Naive B cell (primary cell): ENCODE results near the gene SLCO3A1. TPM values are rescaled to one million over a fixed set of nuclear protein-coding genes. Genes with fewer than 3 reads are reported as not detected.
A peak's percentile ranks its signal among the peaks of the same experiment; 100 is the strongest.

Experiments used
- ATAC-seq, 2 donors: fragments of 150-1000 bp; cut with Tn5 transposase; 2 replicates each; pipeline ENCODE4 v1.10.0; 2021; ENCODE audit warnings: low read depth in 2 of 2, mild to moderate bottlenecking in 2 of 2, moderate library complexity in 2 of 2
- DNase-seq: peaks from one replicate; pipeline ENCODE4 v3.0.0; 2022
- H3K27ac Mint-ChIP-seq, 6 donors: one replicate each; pipeline ENCODE4 v1.8.0; 2020 to 2022; ENCODE audit warnings: mild to moderate bottlenecking in 6 of 6, mixed read lengths in 6 of 6, moderate library complexity in 5 of 6, inconsistent platforms in 2 of 6
- H3K27me3 Mint-ChIP-seq, 3 donors: one replicate each; pipeline ENCODE4 v1.8.0; 2021 to 2022; ENCODE audit warnings: mixed read lengths in 3 of 3, mild to moderate bottlenecking in 1 of 3
- H3K36me3 Mint-ChIP-seq, 2 donors: one replicate each; pipeline ENCODE4 v1.8.0; 2020 to 2022; ENCODE audit warnings: mixed read lengths in 2 of 2, inconsistent platforms in 1 of 2, mild to moderate bottlenecking in 1 of 2
- H3K4me1 Mint-ChIP-seq, 3 donors: one replicate each; pipeline ENCODE4 v1.8.0; 2020 to 2022; ENCODE audit warnings: mixed read lengths in 3 of 3, inconsistent platforms in 1 of 3, mild to moderate bottlenecking in 1 of 3, moderate library complexity in 1 of 3
- H3K4me3 Mint-ChIP-seq, 8 donors: one replicate each; pipeline ENCODE4 v1.8.0; 2020 to 2022; ENCODE audit warnings: mild to moderate bottlenecking in 8 of 8, mixed read lengths in 8 of 8, moderate library complexity in 8 of 8, inconsistent platforms in 2 of 8
- H3K9me3 Mint-ChIP-seq, 7 donors: one replicate each; pipeline ENCODE4 v1.8.0; 2020 to 2022; ENCODE audit warnings: mixed read lengths in 7 of 7, mild to moderate bottlenecking in 5 of 7, inconsistent platforms in 2 of 7, moderate library complexity in 1 of 7
- polyA plus RNA-seq, 6 donors: library from polyadenylated mRNA; unstranded; fragments of 300-500 nt; fragmentation: Illumina TruSeq; gene quantifications; one replicate each; pipeline ENCODE4 v1.2.3, GENCODE V29; 2021; ENCODE audit warnings: low read depth in 6 of 6

Gene SLCO3A1
- polyA plus RNA-seq, 6 donors from 2014 or later: 0.25 to 0.73 (median 0.47) TPM; not detected in 2

GRCh38 chr15:91891101-91891500, 37.6 kb downstream of the SLCO3A1 start:
- H3K4me1 Mint-ChIP-seq: no peaks in the 10 kb centered on the region
- H3K9me3 Mint-ChIP-seq: peaks cover 6 to 18% (median 8%) of the 10 kb centered on the region in 7 donors
- no peak overlapping the region for H3K27ac Mint-ChIP-seq

GRCh38 chr15:91891788-91892345, 38.4 kb downstream of the SLCO3A1 start:
- no peak for ATAC-seq
- Mint-ChIP-seq H3K36me3 (no peaks in the 10 kb centered on the region), H3K9me3 (peaks cover 6 to 18% (median 8%) of the 10 kb centered on the region in 7 donors), H3K27ac (no peak overlapping the region), H3K4me1 (no peaks in the 10 kb centered on the region), H3K27me3 (peaks cover 0 to 16% (median 13%) of the 10 kb centered on the region in 3 donors), H3K4me3 (no peak overlapping the region)
- no peak for DNase-seq

More at GRCh38 chr15:91891101-91891500, 37.6 kb downstream of the SLCO3A1 start:
- Mint-ChIP-seq H3K36me3 (no peaks in the 10 kb centered on the region), H3K4me3 (no peak overlapping the region), H3K27me3 (peaks cover 2 to 19% (median 16%) of the 10 kb centered on the region in 3 donors)
- DNase-seq (no peak), ATAC-seq (no peak)

GRCh38 chr15:91892436-91892835, 38.9 kb downstream of the SLCO3A1 start:
- ATAC-seq (no peak), DNase-seq (no peak)
- peaks cover 6 to 18% (median 8%) of the 10 kb centered on the region in 7 donors for H3K9me3 Mint-ChIP-seq
- no peak overlapping the region for H3K4me3 Mint-ChIP-seq
- peaks cover 0 to 13% (median 11%) of the 10 kb centered on the region in 3 donors for H3K27me3 Mint-ChIP-seq
- no peaks in the 10 kb centered on the region for H3K4me1 Mint-ChIP-seq
- H3K27ac Mint-ChIP-seq: no peak overlapping the region
- no peaks in the 10 kb centered on the region for H3K36me3 Mint-ChIP-seq

- H3K9me3 Mint-ChIP-seq: peaks cover 6 to 18% (median 8%) of the 10 kb centered on the region in 7 donors
- H3K4me3 Mint-ChIP-seq: no peak overlapping the region
- H3K36me3 Mint-ChIP-seq: no peaks in the 10 kb centered on the region
- no peak overlapping the region for H3K27ac Mint-ChIP-seq
- no peaks in the 10 kb centered on the region for H3K4me1 Mint-ChIP-seq
- ATAC-seq (no peak), DNase-seq (no peak)
- peaks cover 0 to 16% (median 9%) of the 10 kb centered on the region in 3 donors for H3K27me3 Mint-ChIP-seq
Observed at GRCh38 chr15:91894606-91895005, 41.1 kb downstream of the SLCO3A1 start.

- H3K27ac Mint-ChIP-seq: no peak overlapping the region
- H3K27me3 Mint-ChIP-seq: peaks cover 0 to 16% (median 9%) of the 10 kb centered on the region in 3 donors
- H3K36me3 Mint-ChIP-seq: no peaks in the 10 kb centered on the region
- peaks cover 6 to 18% (median 8%) of the 10 kb centered on the region in 7 donors for H3K9me3 Mint-ChIP-seq
- H3K4me3 Mint-ChIP-seq: no peak overlapping the region
- H3K4me1 Mint-ChIP-seq: no peaks in the 10 kb centered on the region
- no peak for DNase-seq
- no peak for ATAC-seq
Observed at GRCh38 chr15:91895051-91895450, 41.5 kb downstream of the SLCO3A1 start.

GRCh38 chr15:91896341-91897055, 43.0 kb downstream of the SLCO3A1 start:
- Mint-ChIP-seq H3K4me3 (no peak overlapping the region), H3K27me3 (peaks cover 0 to 26% (median 7%) of the 10 kb centered on the region in 3 donors), H3K27ac (no peak overlapping the region), H3K9me3 (peaks cover 9 to 29% (median 14%) of the 10 kb centered on the region in 7 donors), H3K4me1 (no peaks in the 10 kb centered on the region), H3K36me3 (peaks cover 0 to under 1% of the 10 kb centered on the region in 2 donors)
- ATAC-seq (no peak), DNase-seq (no peak)

- no peak for DNase-seq
Observed at GRCh38 chr15:91897585-91898372, 44.3 kb downstream of the SLCO3A1 start.

GRCh38 chr15:91898843-91899242, 45.3 kb downstream of the SLCO3A1 start:
- no peak for ATAC-seq
- no peak for DNase-seq
- Mint-ChIP-seq H3K27ac (no peak overlapping the region), H3K9me3 (peaks cover 17 to 45% (median 21%) of the 10 kb centered on the region in 7 donors), H3K36me3 (peaks cover 0 to 5% of the 10 kb centered on the region in 2 donors), H3K4me1 (no peaks in the 10 kb centered on the region), H3K27me3 (peaks cover 0 to 31% (median 15%) of the 10 kb centered on the region in 3 donors), H3K4me3 (no peak overlapping the region)

More at GRCh38 chr15:91897585-91898372, 44.3 kb downstream of the SLCO3A1 start:
- Mint-ChIP-seq H3K9me3 (peaks cover 17 to 42% (median 19%) of the 10 kb centered on the region in 7 donors), H3K4me1 (no peaks in the 10 kb centered on the region), H3K36me3 (peaks cover 0 to 5% of the 10 kb centered on the region in 2 donors), H3K4me3 (no peak overlapping the region), H3K27me3 (peaks cover 0 to 26% (median 10%) of the 10 kb centered on the region in 3 donors), H3K27ac (no peak overlapping the region)
- ATAC-seq: no peak

- DNase-seq (no peak), ATAC-seq (no peak)
- Mint-ChIP-seq H3K27ac (no peak overlapping the region), H3K36me3 (peaks cover 0 to 5% of the 10 kb centered on the region in 2 donors), H3K4me3 (no peak overlapping the region), H3K4me1 (no peaks in the 10 kb centered on the region), H3K27me3 (peaks cover 0 to 25% (median 21%) of the 10 kb centered on the region in 3 donors), H3K9me3 (peaks cover 10 to 35% (median 17%) of the 10 kb centered on the region in 7 donors)
Observed at GRCh38 chr15:91904942-91905341, 51.4 kb downstream of the SLCO3A1 start.

- Mint-ChIP-seq H3K27me3 (peaks cover 0 to 14% (median 11%) of the 10 kb centered on the region in 3 donors), H3K9me3 (peaks cover 0 to 6% (median 0%) of the 10 kb centered on the region in 7 donors), H3K4me3 (no peak overlapping the region), H3K4me1 (peaks cover 0 to 4% (median 0%) of the 10 kb centered on the region in 3 donors), H3K36me3 (no peaks in the 10 kb centered on the region), H3K27ac (no peak overlapping the region)
- DNase-seq (no peak), ATAC-seq (no peak)
Observed at GRCh38 chr15:91908391-91908790, 54.9 kb downstream of the SLCO3A1 start.

- H3K36me3 Mint-ChIP-seq: no peaks in the 10 kb centered on the region
- no peak for ATAC-seq
- no peaks in the 10 kb centered on the region for H3K9me3 Mint-ChIP-seq
- no peak for DNase-seq
- H3K27me3 Mint-ChIP-seq: peaks cover 0 to 9% (median 5%) of the 10 kb centered on the region in 3 donors
- H3K4me1 Mint-ChIP-seq: peaks cover 0 to 4% (median 0%) of the 10 kb centered on the region in 3 donors
- H3K27ac Mint-ChIP-seq: no peak overlapping the region
- no peak overlapping the region for H3K4me3 Mint-ChIP-seq
Observed at GRCh38 chr15:91909111-91909510, 55.6 kb downstream of the SLCO3A1 start.

- Mint-ChIP-seq H3K27me3 (peaks cover 0 to 6% (median 4%) of the 10 kb centered on the region in 3 donors), H3K4me3 (peak overlapping the region in 1 of 8 donors; percentile 62), H3K27ac (no peak overlapping the region), H3K9me3 (no peaks in the 10 kb centered on the region), H3K4me1 (peaks cover 0 to 4% (median 0%) of the 10 kb centered on the region in 3 donors), H3K36me3 (no peaks in the 10 kb centered on the region)
- ATAC-seq: no peak
- no peak for DNase-seq
Observed at GRCh38 chr15:91909574-91909973, 56.1 kb downstream of the SLCO3A1 start.

GRCh38 chr15:91911844-91912243, 58.3 kb downstream of the SLCO3A1 start:
- Mint-ChIP-seq H3K27ac (no peak overlapping the region), H3K4me3 (no peak overlapping the region), H3K27me3 (no peaks in the 10 kb centered on the region), H3K4me1 (peaks cover 0 to 4% (median 0%) of the 10 kb centered on the region in 3 donors), H3K36me3 (no peaks in the 10 kb centered on the region), H3K9me3 (peaks cover 0 to 2% (median 0%) of the 10 kb centered on the region in 7 donors)
- no peak for DNase-seq
- no peak for ATAC-seq
